Large intestine (tissue), 3 donors: ENCODE measurements around the gene TMPRSS15. TPM values are rescaled to one million over a fixed set of nuclear protein-coding genes. Genes with fewer than 3 reads are reported as not detected.

Source experiments
- DNase-seq, 2 donors: peaks; one replicate each; pipeline versions ENCODE4 v3.0.0 to v3.0.0-alpha.2; 2013
- H3K27ac ChIP-seq: one replicate; pipeline ENCODE4 v1.5.1; 2013; ENCODE audit warnings: low read length
- H3K27me3 ChIP-seq: 2 replicates; pipeline ENCODE4 v1.6.1; 2013; ENCODE audit warnings: low read length; ENCODE audit not compliant: control insufficient read depth, insufficient read depth
- H3K36me3 ChIP-seq: 2 replicates; pipeline ENCODE4 v1.6.1; 2013; ENCODE audit warnings: low read length; ENCODE audit not compliant: control insufficient read depth, insufficient read depth
- H3K4me1 ChIP-seq: one replicate; pipeline ENCODE4 v1.6.1; 2013; ENCODE audit warnings: low read length; ENCODE audit not compliant: control insufficient read depth, insufficient read depth
- H3K4me3 ChIP-seq: one replicate; pipeline ENCODE4 v1.5.1; 2013; ENCODE audit warnings: low read length
- H3K9me3 ChIP-seq: one replicate; pipeline ENCODE4 v1.6.1; 2013; ENCODE audit warnings: mild to moderate bottlenecking, low read depth, low read length, moderate library complexity; ENCODE audit not compliant: control insufficient read depth
- WGBS: methylation state at CpG from one replicate; pipeline ENCODE4 v1.1.5; 2013; ENCODE audit warnings: low lambda C conversion rate; ENCODE audit not compliant: insufficient coverage; 5-methylcytosine and 5-hydroxymethylcytosine counted together
- polyA plus RNA-seq: library from polyadenylated mRNA; unstranded; fragments of 120-200 nt; gene quantifications from one replicate; pipeline ENCODE4 v1.2.1, GENCODE V29; 2013

TMPRSS15 gene
- polyA plus RNA-seq, 1 donor, result 0.01 TPM

GRCh38 chr21:18249672-18250071 is 153.9 kb downstream of the TMPRSS15 start:
- Histone ChIP-seq H3K4me3 (no peak overlapping the region), H3K36me3 (no peaks in the 10 kb centered on the region), H3K4me1 (no peaks in the 10 kb centered on the region), H3K27me3 (peaks cover 12% of the 10 kb centered on the region), H3K9me3 (no peaks in the 10 kb centered on the region), H3K27ac (no peak overlapping the region)
- DNase-seq, result no peak
- WGBS, result no CpG with 5 or more reads among the region's 2 CpGs

- Histone ChIP-seq H3K27me3 (peaks cover 20% of the 10 kb centered on the region), H3K9me3 (no peaks in the 10 kb centered on the region), H3K4me1 (peaks cover 3% of the 10 kb centered on the region), H3K4me3 (no peak overlapping the region), H3K27ac (no peak overlapping the region), H3K36me3 (no peaks in the 10 kb centered on the region)
- DNase-seq, result no peak
- WGBS, result no CpG with 5 or more reads among the region's 1 CpG
Observed at GRCh38 chr21:18248171-18248570, 155.4 kb downstream of the TMPRSS15 start.

GRCh38 chr21:18245464-18245967 is 158.1 kb downstream of the TMPRSS15 start:
- peaks cover 3% of the 10 kb centered on the region for H3K4me1 ChIP-seq
- no peak overlapping the region for H3K27ac ChIP-seq
- no CpG with 5 or more reads among the region's 22 CpGs for WGBS
- H3K27me3 ChIP-seq, result peaks cover 24% of the 10 kb centered on the region
- no peaks in the 10 kb centered on the region for H3K9me3 ChIP-seq
- peak; percentile 1 to 16 for DNase-seq
- H3K4me3 ChIP-seq, result peak overlapping the region; percentile 18
- no peaks in the 10 kb centered on the region for H3K36me3 ChIP-seq

- H3K4me3 ChIP-seq, result peak within 1 kb of the TSS; percentile 18
- H3K9me3 ChIP-seq, result no peaks in the 10 kb centered on the region
- DNase-seq, result peak; percentile 2
- no peak within 1 kb of the TSS for H3K27ac ChIP-seq
- H3K27me3 ChIP-seq, result peaks cover 24% of the 10 kb centered on the region
- peaks cover 3% of the 10 kb centered on the region for H3K4me1 ChIP-seq
- 0% methylated on average over 6 of the region's 72 CpGs for WGBS
- H3K36me3 ChIP-seq, result no peaks in the 10 kb centered on the region
Observed at GRCh38 chr21:18244671-18245463, 158.7 kb downstream of the TMPRSS15 start, which contains the start of gene CHODL. Gene CHODL, plus strand, starts transcription at chr21:18244833. Its CDS starts 391 bp downstream, at chr21:18245224.

GRCh38 chr21:18235545-18235944 is 168.0 kb downstream of the TMPRSS15 start:
- Histone ChIP-seq H3K4me1 (no peaks in the 10 kb centered on the region), H3K27ac (no peak overlapping the region), H3K36me3 (no peaks in the 10 kb centered on the region), H3K27me3 (no peaks in the 10 kb centered on the region), H3K9me3 (no peaks in the 10 kb centered on the region), H3K4me3 (no peak overlapping the region)
- WGBS, result 100% methylated on average over 1 of the region's 1 CpG
- DNase-seq, result no peak

- no peak for DNase-seq
Observed at GRCh38 chr21:18228060-18228739, 175.4 kb downstream of the TMPRSS15 start.

GRCh38 chr21:18222346-18222745 is 181.2 kb downstream of the TMPRSS15 start:
- no peak overlapping the region for H3K4me3 ChIP-seq
- H3K9me3 ChIP-seq, result no peaks in the 10 kb centered on the region
- DNase-seq, result no peak
- H3K27ac ChIP-seq, result no peak overlapping the region
- H3K4me1 ChIP-seq, result no peaks in the 10 kb centered on the region
- no peaks in the 10 kb centered on the region for H3K36me3 ChIP-seq
- no peaks in the 10 kb centered on the region for H3K27me3 ChIP-seq
- no CpG with 5 or more reads among the region's 1 CpG for WGBS

More at GRCh38 chr21:18228060-18228739, 175.4 kb downstream of the TMPRSS15 start:
- H3K9me3 ChIP-seq, result no peaks in the 10 kb centered on the region
- no peaks in the 10 kb centered on the region for H3K27me3 ChIP-seq
- H3K4me3 ChIP-seq, result no peak overlapping the region
- H3K27ac ChIP-seq, result no peak overlapping the region
- H3K36me3 ChIP-seq, result no peaks in the 10 kb centered on the region
- no peaks in the 10 kb centered on the region for H3K4me1 ChIP-seq
- 67% methylated on average over 1 of the region's 5 CpGs for WGBS

- Histone ChIP-seq H3K27me3 (no peaks in the 10 kb centered on the region), H3K27ac (no peak overlapping the region), H3K9me3 (no peaks in the 10 kb centered on the region), H3K36me3 (no peaks in the 10 kb centered on the region), H3K4me1 (no peaks in the 10 kb centered on the region), H3K4me3 (no peak overlapping the region)
- no peak for DNase-seq
Observed at GRCh38 chr21:18220498-18220897, 183.1 kb downstream of the TMPRSS15 start.

Other genes with a start within 250 kb of the TMPRSS15 start
- 1.2 TPM for gene CHODL, start 159.0 kb downstream of the TMPRSS15 start, polyA plus RNA-seq